HepG2 (cell line): ENCODE data around the gene IP6K1. TPM values are rescaled to one million over a fixed set of nuclear protein-coding genes. Genes with fewer than 3 reads are reported as not detected.
A peak's percentile ranks its signal among the peaks of the same experiment; 100 is the strongest.

Source experiments
- AGO1 ChIP-seq: fragments of 200-400 bp; formaldehyde crosslinking; IDR thresholded peaks from 2 replicates; pipeline ENCODE4 v1.6.1; 2017; ENCODE audit warnings: mild to moderate bottlenecking, low read depth, low read length, moderate library complexity; ENCODE audit not compliant: poor library complexity, severe bottlenecking
- BORCS8-MEF2B ChIP-seq: sonication (generic); formaldehyde crosslinking; IDR thresholded peaks from 2 replicates; pipeline ENCODE4 v1.8.0; 2022; ENCODE audit warnings: mild to moderate bottlenecking, missing genetic modification reagents
- DBP ChIP-seq: sonication (generic); formaldehyde crosslinking; IDR thresholded peaks from 2 replicates; pipeline ENCODE4 v1.4.0; 2020; ENCODE audit warnings: missing genetic modification reagents; ENCODE audit errors: not compliant biosample characterization
- DPF2 ChIP-seq: sonication (generic); formaldehyde crosslinking; IDR thresholded peaks from 2 replicates; pipeline ENCODE4 v1.4.0; 2020; ENCODE audit warnings: mild to moderate bottlenecking, low read depth, missing genetic modification reagents, borderline replicate concordance
- ESRRA ChIP-seq: sonication (generic); formaldehyde crosslinking; IDR thresholded peaks from 2 replicates; pipeline ENCODE4 v1.5.1; 2020; ENCODE audit warnings: mild to moderate bottlenecking, low read depth, missing genetic modification reagents
- FOSL2 ChIP-seq: sonication (generic); formaldehyde crosslinking; IDR thresholded peaks from 2 replicates; pipeline ENCODE4 v1.4.0; 2020; ENCODE audit warnings: missing genetic modification reagents
- IRF2 ChIP-seq: IDR thresholded peaks from 2 replicates; pipeline ENCODE4 v1.6.1; 2018; ENCODE audit warnings: missing genetic modification reagents, missing compliant biosample characterization
- JDP2 ChIP-seq: sonication (generic); formaldehyde crosslinking; IDR thresholded peaks from 2 replicates; pipeline ENCODE4 v1.8.1; 2022; ENCODE audit warnings: missing genetic modification reagents, borderline replicate concordance
- KDM3A ChIP-seq: IDR thresholded peaks from 2 replicates; pipeline ENCODE4 v1.6.1; 2018; ENCODE audit warnings: low read depth, missing compliant biosample characterization
- MAX ChIP-seq: IDR thresholded peaks from 2 replicates; pipeline ENCODE4 v1.6.1; 2012; ENCODE audit warnings: inconsistent platforms
- NONO ChIP-seq, 2 experiments: fragments of 450-650 bp in 1 of 2; sonication (generic) in 1 of 2; formaldehyde crosslinking in 1 of 2; IDR thresholded peaks in 1 of 2; conservative IDR thresholded peaks in 1 of 2; 2 replicates each; pipeline versions ENCODE4 v1.6.1 to v1.8.0; 2017 to 2022; ENCODE audit warnings: mild to moderate bottlenecking in 1 of 2, missing genetic modification reagents in 1 of 2, moderate library complexity in 1 of 2
- RAD21 ChIP-seq: fragments of 450-650 bp; formaldehyde crosslinking; IDR thresholded peaks from 2 replicates; pipeline ENCODE4 v1.5.0; 2020; ENCODE audit warnings: mild to moderate bottlenecking
- REPIN1 ChIP-seq: sonication (generic); formaldehyde crosslinking; IDR thresholded peaks from 2 replicates; pipeline ENCODE4 v1.8.0; 2022; ENCODE audit warnings: missing genetic modification reagents, low read depth, mild to moderate bottlenecking, borderline replicate concordance
- SOX5 ChIP-seq: IDR thresholded peaks from 2 replicates; pipeline ENCODE4 v1.6.1; 2016; ENCODE audit warnings: borderline replicate concordance
- SP1 ChIP-seq, 2 experiments: fragments of 450-650 bp in 1 of 2; sonication (generic) in 1 of 2; formaldehyde crosslinking in 1 of 2; IDR thresholded peaks; 2 replicates each; pipeline versions ENCODE4 v1.4.0 to v1.6.1; 2016 to 2020; ENCODE audit warnings: missing genetic modification reagents in 1 of 2
- SP4 ChIP-seq: sonication (generic); formaldehyde crosslinking; IDR thresholded peaks from 2 replicates; pipeline ENCODE4 v1.8.1; 2023; ENCODE audit warnings: mild to moderate bottlenecking, missing genetic modification reagents
- STAT5B ChIP-seq: sonication (generic); formaldehyde crosslinking; IDR thresholded peaks from 2 replicates; pipeline ENCODE4 v1.4.0; 2020; ENCODE audit warnings: missing genetic modification reagents
- TEAD3 ChIP-seq: optimal IDR thresholded peaks from 2 replicates; pipeline ENCODE3; 2016; ENCODE audit warnings: borderline replicate concordance
- THAP11 ChIP-seq: IDR thresholded peaks from 2 replicates; pipeline ENCODE4 v1.6.1; 2016; ENCODE audit warnings: missing biosample characterization, missing genetic modification reagents
- YY1 ChIP-seq: IDR thresholded peaks from 2 replicates; pipeline ENCODE4 v1.6.1; 2011; ENCODE audit warnings: low read length, low read depth, moderate library complexity, mild to moderate bottlenecking; ENCODE audit not compliant: insufficient read depth, insufficient replicate concordance
- ZMYM3 ChIP-seq: sonication (generic); formaldehyde crosslinking; IDR thresholded peaks from 2 replicates; pipeline ENCODE4 v1.5.1; 2020; ENCODE audit warnings: mild to moderate bottlenecking, missing genetic modification reagents
- ZMYM4 ChIP-seq: sonication (generic); formaldehyde crosslinking; IDR thresholded peaks from 2 replicates; pipeline ENCODE4 v1.8.1; 2023; ENCODE audit warnings: mild to moderate bottlenecking, missing genetic modification reagents
- ZNF430 ChIP-seq: sonication (generic); formaldehyde crosslinking; IDR thresholded peaks from 2 replicates; pipeline ENCODE4 v1.9.0; 2021; ENCODE audit warnings: mild to moderate bottlenecking, missing genetic modification reagents
- ZNF891 ChIP-seq: sonication (generic); formaldehyde crosslinking; IDR thresholded peaks from 2 replicates; pipeline ENCODE4 v1.5.0; 2020; ENCODE audit warnings: mild to moderate bottlenecking, missing genetic modification reagents
- polyA plus RNA-seq, 8 experiments: library from polyadenylated mRNA; depleted of rRNA in 3 of 8; stranded (reverse) in 7 of 8; unstranded in 1 of 8; fragments of >200 nt; fragmentation: Illumina TruSeq in 4 of 8; extraction: Trizol in 4 of 8; gene quantifications; 2 replicates each; pipeline versions ENCODE4 v1.2.1 to v1.2.3, GENCODE V29; 2011 to 2016; ENCODE audit warnings: low read depth in 4 of 8, missing spikeins in 1 of 8, mixed read lengths in 1 of 8; ENCODE audit not compliant: insufficient read depth in 1 of 8
- total RNA-seq, 5 experiments: library from RNA; depleted of rRNA; stranded (reverse); fragments of >200 nt; fragmentation: Illumina TruSeq; extraction: Trizol; gene quantifications; 2 replicates each; pipeline ENCODE4 v1.2.3, GENCODE V29; 2016; ENCODE audit warnings: low read depth in 1 of 5
- TF ChIP-seq, protein P1 (sequence below): sonication (generic); formaldehyde crosslinking; IDR thresholded peaks from 2 replicates; pipeline ENCODE4 v1.5.1; 2020; ENCODE audit warnings: missing genetic modification reagents, mild to moderate bottlenecking, borderline replicate concordance
- TF ChIP-seq, protein P2 (sequence below): IDR thresholded peaks from 2 replicates; pipeline ENCODE4 v1.6.1; 2016; ENCODE audit warnings: missing compliant biosample characterization, missing genetic modification reagents, borderline replicate concordance

Gene IP6K1
- total and polyA plus RNA-seq, 2 of the 13 experiments (the other 11 are each of a cell fraction or from before 2014, with no cell fraction given): 17.7 to 29.7 TPM

DNA sequence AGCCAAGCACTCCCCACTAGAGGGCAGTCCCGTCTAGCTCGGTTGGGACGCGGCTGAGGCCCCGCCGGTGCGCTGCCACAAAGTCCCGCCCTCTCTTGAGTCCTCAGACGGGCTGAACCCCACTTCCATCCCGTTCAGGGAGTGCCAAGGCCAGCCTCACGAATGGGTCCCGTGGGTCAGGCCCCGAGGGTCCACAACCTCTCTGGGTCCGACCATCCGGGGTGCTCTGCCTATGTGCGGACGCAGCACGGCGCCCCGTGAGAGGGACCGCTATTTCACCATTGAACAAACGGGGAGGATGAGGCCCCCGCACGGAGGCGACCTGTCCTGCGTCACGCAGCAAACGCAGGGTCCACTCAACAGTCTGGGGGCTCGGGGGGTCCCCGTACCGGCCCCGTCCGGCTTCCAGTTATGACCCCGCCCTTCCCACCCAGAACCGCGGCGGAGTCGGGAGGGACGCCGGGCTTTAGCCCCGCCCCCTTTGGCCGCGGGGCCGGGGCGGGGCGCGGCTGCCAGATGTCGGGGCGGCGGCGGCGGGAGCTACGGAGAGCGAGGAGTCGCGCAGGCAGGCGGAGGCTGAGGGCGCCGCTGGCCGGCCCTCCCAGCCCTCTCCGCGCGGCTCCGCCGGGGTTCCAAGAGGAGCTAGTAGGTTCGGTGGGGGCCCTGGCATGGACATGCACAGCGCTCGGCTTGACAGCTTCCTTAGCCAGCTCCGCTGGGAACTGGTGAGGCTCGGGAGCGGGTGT is 16.6 kb upstream of the IP6K1 start, which contains the start of gene INKA1 (continued):
- TF ChIP-seq AGO1 (peak; percentile 32), ZMYM4 (CRISPR knock-in tag) (peak; percentile 51; the same call in 1 of the 2 replicates), THAP11 (CRISPR knock-in tag) (peak; percentile 60), SP1 (IDR thresholded peaks at IDR 0.05) (no peak), SP1 (CRISPR knock-in tag; IDR thresholded peaks at IDR 0.05) (peak; percentile 61; the same call in 1 of the 2 replicates), FOSL2 (CRISPR knock-in tag) (peak; percentile 25; the same call in 1 of the 2 replicates), STAT5B (CRISPR knock-in tag) (0 out of 2 replicates have a peak, but pooled peaks have one; percentile 49), ESRRA (0 out of 2 replicates have a peak, but pooled peaks have one; percentile 6), IRF2 (CRISPR knock-in tag) (peak; percentile 83), ZNF891 (0 out of 2 replicates have a peak, but pooled peaks have one; percentile 64), DBP (CRISPR knock-in tag) (peak; percentile 52), ZNF430 (CRISPR knock-in tag) (peak; percentile 35), MAX (peak; percentile 65), REPIN1 (0 out of 2 replicates have a peak, but pooled peaks have one; percentile 27), YY1 (peak; percentile 46), ZMYM3 (CRISPR knock-in tag) (0 out of 2 replicates have a peak, but pooled peaks have one; percentile 0), SOX5 (CRISPR knock-in tag) (0 out of 2 replicates have a peak, but pooled peaks have one; percentile 8), NONO (IDR thresholded peaks at IDR 0.05) (no peak), NONO (CRISPR knock-in tag; conservative IDR thresholded peaks at IDR 0.05) (peak; percentile 82), SP4 (CRISPR knock-in tag) (peak; percentile 69; the same call in 1 of the 2 replicates), BORCS8-MEF2B (peak; percentile 3; the same call in 1 of the 2 replicates), JDP2 (CRISPR knock-in tag) (no peak), KDM3A (CRISPR knock-in tag) (peak; percentile 79; the same call in 1 of the 2 replicates), RAD21 (CRISPR knock-in tag) (peak; percentile 98), DPF2 (CRISPR knock-in tag) (no peak), TEAD3 (peak; percentile 78)
- TF ChIP-seq, protein P1, sequence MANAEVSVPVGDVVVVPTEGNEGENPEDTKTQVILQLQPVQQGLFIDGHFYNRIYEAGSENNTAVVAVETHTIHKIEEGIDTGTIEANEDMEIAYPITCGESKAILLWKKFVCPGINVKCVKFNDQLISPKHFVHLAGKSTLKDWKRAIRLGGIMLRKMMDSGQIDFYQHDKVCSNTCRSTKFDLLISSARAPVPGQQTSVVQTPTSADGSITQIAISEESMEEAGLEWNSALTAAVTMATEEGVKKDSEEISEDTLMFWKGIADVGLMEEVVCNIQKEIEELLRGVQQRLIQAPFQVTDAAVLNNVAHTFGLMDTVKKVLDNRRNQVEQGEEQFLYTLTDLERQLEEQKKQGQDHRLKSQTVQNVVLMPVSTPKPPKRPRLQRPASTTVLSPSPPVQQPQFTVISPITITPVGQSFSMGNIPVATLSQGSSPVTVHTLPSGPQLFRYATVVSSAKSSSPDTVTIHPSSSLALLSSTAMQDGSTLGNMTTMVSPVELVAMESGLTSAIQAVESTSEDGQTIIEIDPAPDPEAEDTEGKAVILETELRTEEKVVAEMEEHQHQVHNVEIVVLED (CRISPR knock-in tag): peak; percentile 43; the same call in 1 of the 2 replicates
- TF ChIP-seq, protein P2, sequence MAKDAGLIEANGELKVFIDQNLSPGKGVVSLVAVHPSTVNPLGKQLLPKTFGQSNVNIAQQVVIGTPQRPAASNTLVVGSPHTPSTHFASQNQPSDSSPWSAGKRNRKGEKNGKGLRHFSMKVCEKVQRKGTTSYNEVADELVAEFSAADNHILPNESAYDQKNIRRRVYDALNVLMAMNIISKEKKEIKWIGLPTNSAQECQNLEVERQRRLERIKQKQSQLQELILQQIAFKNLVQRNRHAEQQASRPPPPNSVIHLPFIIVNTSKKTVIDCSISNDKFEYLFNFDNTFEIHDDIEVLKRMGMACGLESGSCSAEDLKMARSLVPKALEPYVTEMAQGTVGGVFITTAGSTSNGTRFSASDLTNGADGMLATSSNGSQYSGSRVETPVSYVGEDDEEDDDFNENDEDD (CRISPR knock-in tag): peak; percentile 54; the same call in 1 of the 2 replicates
